Activated CD8-positive, alpha-beta memory T cell treated with anti-CD3 and anti-CD28 coated beads, Interleukin-2, amount 10 ng/mL, durations not matched to agents 7 days and 5 days (primary cell): ENCODE measurements around the gene USP24. TPM values are rescaled to one million over a fixed set of nuclear protein-coding genes. Genes with fewer than 3 reads are reported as not detected.
"Not testable (repeated sequence)": the region's sequence is repeated elsewhere in the genome, so short reads cannot be mapped to it uniquely, and the experiment has no call there.

Experiments
- ATAC-seq: fragments of 150-1000 bp; cut with Tn5 transposase; one replicate; pipeline ENCODE4 v1.10.0; 2021; ENCODE audit warnings: moderate library complexity
- CTCF ChIA-PET: fragments of 350-600 bp; sonication (Branson Sonifier 250); formaldehyde crosslinking; loops from one replicate; lab custom pipeline; 2021; ENCODE audit warnings: antibody characterized with exemption; lab: Charles Lee
- DNase-seq: peaks from one replicate; pipeline ENCODE4 v3.0.0-alpha.2; 2020
- H3K27ac Mint-ChIP-seq: one replicate; pipeline ENCODE4 v1.8.0; 2021; ENCODE audit warnings: mild to moderate bottlenecking, mixed read lengths
- H3K27me3 Mint-ChIP-seq: one replicate; pipeline ENCODE4 v1.8.0; 2021; ENCODE audit warnings: mixed read lengths
- H3K36me3 Mint-ChIP-seq: one replicate; pipeline ENCODE4 v1.8.0; 2021; ENCODE audit warnings: mild to moderate bottlenecking, mixed read lengths
- H3K4me1 Mint-ChIP-seq: one replicate; pipeline ENCODE4 v1.8.0; 2021; ENCODE audit warnings: mixed read lengths
- H3K4me3 Mint-ChIP-seq: one replicate; pipeline ENCODE4 v1.8.0; 2021; ENCODE audit warnings: mild to moderate bottlenecking, moderate library complexity, mixed read lengths
- H3K9me3 Mint-ChIP-seq: one replicate; pipeline ENCODE4 v1.8.0; 2022; ENCODE audit warnings: low read depth, mixed read lengths
- total RNA-seq, 2 experiments: library from RNA; stranded (reverse); gene quantifications; one replicate each; pipeline ENCODE4 v1.2.3, GENCODE V29; 2021

USP24 gene
- total RNA-seq, 2 experiments from 2014 or later = 38.2 to 42.3 TPM

- DNase-seq (no peak), ATAC-seq (no peak)
- no peak overlapping the region for H3K27ac Mint-ChIP-seq
- H3K27me3 Mint-ChIP-seq = peaks cover 9% of the 10 kb centered on the region
- H3K36me3 Mint-ChIP-seq = no peaks in the 10 kb centered on the region
- CTCF ChIA-PET = interaction anchor here (1.4 kb wide), 1 partner anchor 14 kb away, joined by 3 read pairs; no protein-coding TSS in a partner anchor
- H3K4me3 Mint-ChIP-seq = no peak overlapping the region
- peaks cover 3% of the 10 kb centered on the region for H3K4me1 Mint-ChIP-seq
- H3K9me3 Mint-ChIP-seq = no peaks in the 10 kb centered on the region
These were observed 30.6 kb upstream of the USP24 start for GRCh38 chr1:55245781-55246180.

GRCh38 chr1:55244476-55245099 lies 29.4 kb upstream of the USP24 start:
- Mint-ChIP-seq H3K27ac (no peak overlapping the region), H3K9me3 (peaks cover 2% of the 10 kb centered on the region), H3K4me3 (no peak overlapping the region), H3K36me3 (no peaks in the 10 kb centered on the region), H3K4me1 (peaks cover 3% of the 10 kb centered on the region), H3K27me3 (peaks cover 9% of the 10 kb centered on the region)
- no peak for ATAC-seq
- DNase-seq = no peak
- CTCF ChIA-PET = no interaction called here

- H3K36me3 Mint-ChIP-seq = no peaks in the 10 kb centered on the region
- peaks cover 3% of the 10 kb centered on the region for H3K4me1 Mint-ChIP-seq
- ATAC-seq (no peak), DNase-seq (no peak)
- no peak overlapping the region for H3K4me3 Mint-ChIP-seq
- H3K27me3 Mint-ChIP-seq = peaks cover 9% of the 10 kb centered on the region
- H3K27ac Mint-ChIP-seq = no peak overlapping the region
- CTCF ChIA-PET = no interaction called here
- H3K9me3 Mint-ChIP-seq = peaks cover 2% of the 10 kb centered on the region
These were observed 28.5 kb upstream of the USP24 start for GRCh38 chr1:55243655-55244054.

- DNase-seq (no peak), ATAC-seq (no peak)
- Mint-ChIP-seq H3K9me3 (peaks cover 2% of the 10 kb centered on the region), H3K36me3 (no peaks in the 10 kb centered on the region), H3K4me3 (no peak overlapping the region), H3K27me3 (peaks cover 14% of the 10 kb centered on the region), H3K27ac (no peak overlapping the region), H3K4me1 (peaks cover 6% of the 10 kb centered on the region)
- CTCF ChIA-PET = no interaction called here
These were observed 24.4 kb upstream of the USP24 start for GRCh38 chr1:55239548-55239947.

- Mint-ChIP-seq H3K36me3 (no peaks in the 10 kb centered on the region), H3K27me3 (peaks cover 17% of the 10 kb centered on the region), H3K9me3 (peaks cover 2% of the 10 kb centered on the region), H3K4me1 (peaks cover 7% of the 10 kb centered on the region), H3K4me3 (no peak overlapping the region), H3K27ac (no peak overlapping the region)
- no peak for DNase-seq
- CTCF ChIA-PET = no interaction called here
- ATAC-seq = no peak
These were observed 20.6 kb upstream of the USP24 start for GRCh38 chr1:55235722-55236121.

- DNase-seq (no peak), ATAC-seq (no peak)
- Mint-ChIP-seq H3K27me3 (peaks cover 17% of the 10 kb centered on the region), H3K27ac (no peak overlapping the region), H3K9me3 (no peaks in the 10 kb centered on the region), H3K4me3 (no peak overlapping the region), H3K36me3 (no peaks in the 10 kb centered on the region), H3K4me1 (peaks cover 7% of the 10 kb centered on the region)
- CTCF ChIA-PET = interaction anchor here (0.9 kb wide), 1 partner anchor 9 kb away, joined by 3 read pairs; no protein-coding TSS in a partner anchor
These were observed 18.9 kb upstream of the USP24 start for GRCh38 chr1:55234016-55234415.

- ATAC-seq (no peak), DNase-seq (no peak)
- CTCF ChIA-PET = no interaction called here
- Mint-ChIP-seq H3K4me3 (no peak overlapping the region), H3K4me1 (peaks cover 7% of the 10 kb centered on the region), H3K27ac (no peak overlapping the region), H3K27me3 (peaks cover 17% of the 10 kb centered on the region), H3K9me3 (no peaks in the 10 kb centered on the region), H3K36me3 (no peaks in the 10 kb centered on the region)
These were observed 18.1 kb upstream of the USP24 start for GRCh38 chr1:55233145-55233777.

- DNase-seq (no peak), ATAC-seq (no peak)
- H3K27ac Mint-ChIP-seq = no peak overlapping the region
- no peaks in the 10 kb centered on the region for H3K9me3 Mint-ChIP-seq
- CTCF ChIA-PET = interaction anchor here (0.9 to 1.1 kb wide), 3 partner anchors 14 to 44 kb away, joined by 3 read pairs; no protein-coding TSS in a partner anchor
- peaks cover 17% of the 10 kb centered on the region for H3K27me3 Mint-ChIP-seq
- H3K4me1 Mint-ChIP-seq = peaks cover 7% of the 10 kb centered on the region
- no peaks in the 10 kb centered on the region for H3K36me3 Mint-ChIP-seq
- no peak overlapping the region for H3K4me3 Mint-ChIP-seq
These were observed 17.4 kb upstream of the USP24 start for GRCh38 chr1:55232448-55233144.

- H3K36me3 Mint-ChIP-seq = peaks cover 4% of the 10 kb centered on the region
- H3K4me1 Mint-ChIP-seq = peaks cover 7% of the 10 kb centered on the region
- H3K27ac Mint-ChIP-seq = no peak overlapping the region
- CTCF ChIA-PET = interaction anchor here (0.9 to 1.1 kb wide), 3 partner anchors 15 to 45 kb away, joined by 3 read pairs; no protein-coding TSS in a partner anchor
- H3K4me3 Mint-ChIP-seq = no peak overlapping the region
- H3K9me3 Mint-ChIP-seq = peaks cover 2% of the 10 kb centered on the region
- H3K27me3 Mint-ChIP-seq = peaks cover 17% of the 10 kb centered on the region
- ATAC-seq = no peak
- no peak for DNase-seq
These were observed 16.6 kb upstream of the USP24 start for GRCh38 chr1:55231745-55232144.

- H3K27me3 Mint-ChIP-seq = peaks cover 15% of the 10 kb centered on the region
- ATAC-seq (no peak), DNase-seq (no peak)
- CTCF ChIA-PET = interaction anchor here (0.8 kb wide), 1 partner anchor 8 kb away, joined by 3 read pairs; no protein-coding TSS in a partner anchor
- H3K4me1 Mint-ChIP-seq = peaks cover 4% of the 10 kb centered on the region
- H3K4me3 Mint-ChIP-seq = no peak overlapping the region
- H3K27ac Mint-ChIP-seq = no peak overlapping the region
- H3K9me3 Mint-ChIP-seq = peaks cover 2% of the 10 kb centered on the region
- H3K36me3 Mint-ChIP-seq = peaks cover 4% of the 10 kb centered on the region
These were observed 15.5 kb upstream of the USP24 start for GRCh38 chr1:55230659-55231058.

GRCh38 chr1:55229726-55230125 lies 14.6 kb upstream of the USP24 start:
- H3K36me3 Mint-ChIP-seq, ATAC-seq, H3K27ac Mint-ChIP-seq, H3K4me1 Mint-ChIP-seq, DNase-seq, H3K9me3 Mint-ChIP-seq, H3K4me3 Mint-ChIP-seq: not testable (repeated sequence)
- CTCF ChIA-PET = interaction anchor here (1.2 to 1.4 kb wide), 2 partner anchors 10 to 64 kb away, joined by 3 to 7 read pairs; no protein-coding TSS in a partner anchor
- H3K27me3 Mint-ChIP-seq = peaks cover 13% of the 10 kb centered on the region

- no peak overlapping the region for H3K27ac Mint-ChIP-seq
- peaks cover 2% of the 10 kb centered on the region for H3K9me3 Mint-ChIP-seq
- no peak overlapping the region for H3K4me3 Mint-ChIP-seq
- DNase-seq (no peak), ATAC-seq (no peak)
- no peaks in the 10 kb centered on the region for H3K4me1 Mint-ChIP-seq
- H3K36me3 Mint-ChIP-seq = peaks cover 4% of the 10 kb centered on the region
- CTCF ChIA-PET = interaction anchor here (1.3 kb wide), 1 partner anchor 9 kb away, joined by 3 read pairs; no protein-coding TSS in a partner anchor
- no peaks in the 10 kb centered on the region for H3K27me3 Mint-ChIP-seq
These were observed 10.1 kb upstream of the USP24 start for GRCh38 chr1:55225228-55225627.

- ATAC-seq = no peak
- DNase-seq = no peak
- peaks cover 2% of the 10 kb centered on the region for H3K9me3 Mint-ChIP-seq
- H3K27ac Mint-ChIP-seq = no peak overlapping the region
- H3K27me3 Mint-ChIP-seq = no peaks in the 10 kb centered on the region
- no peak overlapping the region for H3K4me3 Mint-ChIP-seq
- no peaks in the 10 kb centered on the region for H3K4me1 Mint-ChIP-seq
- H3K36me3 Mint-ChIP-seq = peaks cover 4% of the 10 kb centered on the region
- CTCF ChIA-PET = interaction anchor here (1.3 kb wide), 1 partner anchor 9 kb away, joined by 3 read pairs; no protein-coding TSS in a partner anchor
These were observed 9.6 kb upstream of the USP24 start for GRCh38 chr1:55224729-55225128.
